ENCODE results near the gene RTN4RL1. TPM values are rescaled to one million over a fixed set of nuclear protein-coding genes. Genes with fewer than 3 reads are reported as not detected.

The RTN4RL1 gene
- total RNA-seq, 6 experiments from 2014 or later: 0.54 to 2.6 (median 1.4) TPM

GRCh38 chr17:1936766-1937165 is 88.4 kb downstream of the RTN4RL1 start:
- intact Hi-C loops (cut with DNase I): no loop called here
- Histone ChIP-seq H3K27me3 (no peaks in the 10 kb centered on the region), H3K36me3 (no peaks in the 10 kb centered on the region), H3K4me1 (peaks cover 0 to 10% (median 3%) of the 10 kb centered on the region in 4 donors), H3K9me3 (no peaks in the 10 kb centered on the region), H3K27ac (no peak overlapping the region), H3K4me3 (no peak overlapping the region)
- ATAC-seq (no peak), DNase-seq (no peak)
- WGBS (ENCODE audit: insufficient coverage, low coverage, low lambda C conversion rate, missing lambda C conversion rate): no CpG with 5 or more reads among the region's 28 CpGs
- TF ChIP-seq, protein P1, sequence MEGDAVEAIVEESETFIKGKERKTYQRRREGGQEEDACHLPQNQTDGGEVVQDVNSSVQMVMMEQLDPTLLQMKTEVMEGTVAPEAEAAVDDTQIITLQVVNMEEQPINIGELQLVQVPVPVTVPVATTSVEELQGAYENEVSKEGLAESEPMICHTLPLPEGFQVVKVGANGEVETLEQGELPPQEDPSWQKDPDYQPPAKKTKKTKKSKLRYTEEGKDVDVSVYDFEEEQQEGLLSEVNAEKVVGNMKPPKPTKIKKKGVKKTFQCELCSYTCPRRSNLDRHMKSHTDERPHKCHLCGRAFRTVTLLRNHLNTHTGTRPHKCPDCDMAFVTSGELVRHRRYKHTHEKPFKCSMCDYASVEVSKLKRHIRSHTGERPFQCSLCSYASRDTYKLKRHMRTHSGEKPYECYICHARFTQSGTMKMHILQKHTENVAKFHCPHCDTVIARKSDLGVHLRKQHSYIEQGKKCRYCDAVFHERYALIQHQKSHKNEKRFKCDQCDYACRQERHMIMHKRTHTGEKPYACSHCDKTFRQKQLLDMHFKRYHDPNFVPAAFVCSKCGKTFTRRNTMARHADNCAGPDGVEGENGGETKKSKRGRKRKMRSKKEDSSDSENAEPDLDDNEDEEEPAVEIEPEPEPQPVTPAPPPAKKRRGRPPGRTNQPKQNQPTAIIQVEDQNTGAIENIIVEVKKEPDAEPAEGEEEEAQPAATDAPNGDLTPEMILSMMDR (IDR thresholded peaks at IDR 0.05): no peak
- no peak for TF ChIP-seq POLR2A (IDR thresholded peaks at IDR 0.05)

DNA sequence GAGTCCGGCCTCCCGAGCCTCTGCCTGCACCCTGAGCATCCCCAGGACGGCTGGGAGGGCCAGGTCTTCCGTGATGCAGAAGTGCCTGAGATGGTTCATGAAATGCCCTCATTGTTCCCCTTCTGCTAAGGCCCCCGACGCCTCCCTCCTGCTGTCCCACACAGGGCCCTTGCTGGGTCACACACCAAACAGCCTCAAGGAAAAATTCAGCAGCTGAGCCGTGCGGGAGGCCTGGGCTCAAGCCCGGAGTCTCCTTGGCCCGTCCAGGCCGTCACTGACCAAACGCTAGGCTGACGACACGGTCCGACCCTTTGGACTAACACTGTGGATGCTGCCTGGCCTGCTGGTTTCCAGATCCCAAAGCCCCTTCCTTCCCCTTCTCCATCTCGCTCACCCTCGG is 90.2 kb downstream of the RTN4RL1 start:
- Histone ChIP-seq H3K27me3 (no peaks in the 10 kb centered on the region), H3K27ac (no peak overlapping the region), H3K4me3 (no peak overlapping the region), H3K9me3 (no peaks in the 10 kb centered on the region), H3K36me3 (no peaks in the 10 kb centered on the region), H3K4me1 (peaks cover 0 to 10% (median 3%) of the 10 kb centered on the region in 4 donors)
- WGBS (ENCODE audit: insufficient coverage, low coverage, low lambda C conversion rate, missing lambda C conversion rate): 100% methylated on average over 2 of the region's 17 CpGs
- ATAC-seq: no peak
- no peak for TF ChIP-seq POLR2A (IDR thresholded peaks at IDR 0.05)
- TF ChIP-seq, protein P1 (IDR thresholded peaks at IDR 0.05): no peak
- intact Hi-C loops (cut with DNase I): no loop called here
- DNase-seq: no peak

GRCh38 chr17:1933875-1934715 is 91.0 kb downstream of the RTN4RL1 start:
- no peak for ATAC-seq
- Histone ChIP-seq H3K4me1 (peaks cover 0 to 10% (median 3%) of the 10 kb centered on the region in 4 donors), H3K36me3 (no peaks in the 10 kb centered on the region), H3K9me3 (no peaks in the 10 kb centered on the region), H3K27ac (no peak overlapping the region), H3K27me3 (no peaks in the 10 kb centered on the region), H3K4me3 (no peak overlapping the region)
- intact Hi-C loops (cut with DNase I): no loop called here
- DNase-seq: no peak
- TF ChIP-seq, protein P1 (IDR thresholded peaks at IDR 0.05): no peak
- no peak for TF ChIP-seq POLR2A (IDR thresholded peaks at IDR 0.05)
- WGBS (ENCODE audit: insufficient coverage, low coverage, low lambda C conversion rate, missing lambda C conversion rate): 88% methylated on average over 4 of the region's 27 CpGs

DNA sequence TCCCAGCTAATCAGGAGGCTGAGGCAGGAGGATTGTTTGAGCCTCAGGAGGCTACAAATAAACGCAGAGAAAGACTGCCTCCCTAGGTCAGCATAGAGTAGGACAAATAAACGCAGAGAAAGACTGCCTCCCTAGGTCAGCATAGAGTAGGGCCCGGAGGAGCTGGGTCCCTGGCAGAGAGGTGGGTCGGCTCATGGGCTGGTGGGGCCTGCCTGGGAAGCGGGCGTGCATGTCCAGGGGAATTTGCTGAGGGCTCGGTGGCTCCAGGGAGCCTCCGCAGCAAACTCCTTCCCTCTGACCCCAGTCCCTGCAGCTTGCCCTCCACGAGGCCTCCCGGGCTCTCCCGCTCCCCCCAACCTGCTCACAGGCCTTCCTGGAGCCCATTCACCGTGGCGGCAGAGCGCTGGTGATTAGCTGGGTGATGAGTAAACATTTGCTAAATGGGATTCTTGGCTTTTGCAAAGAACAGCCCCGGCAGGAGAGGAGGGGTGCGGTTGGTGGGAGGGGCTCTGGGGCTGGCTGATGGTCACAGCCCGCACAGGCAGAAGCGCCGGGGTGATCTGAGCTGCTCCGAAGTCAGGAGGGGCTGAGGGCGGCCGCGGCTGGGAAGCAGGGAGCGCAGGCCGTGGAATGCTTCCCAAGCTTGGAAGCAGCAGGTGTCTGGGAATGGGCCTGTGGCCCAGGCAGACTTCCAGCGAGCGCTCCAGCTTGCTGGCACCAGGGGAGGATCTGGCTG is 93.1 kb downstream of the RTN4RL1 start:
- TF ChIP-seq, protein P1 (IDR thresholded peaks at IDR 0.05): no peak
- no peak for TF ChIP-seq POLR2A (IDR thresholded peaks at IDR 0.05)
- H3K27me3 ChIP-seq: no peaks in the 10 kb centered on the region
- WGBS (ENCODE audit: insufficient coverage, low coverage, low lambda C conversion rate, missing lambda C conversion rate): 53% methylated on average over 11 of the region's 27 CpGs
- intact Hi-C loops (cut with DNase I): no loop called here
- H3K9me3 ChIP-seq: no peaks in the 10 kb centered on the region
- peaks cover 0 to 10% (median 3%) of the 10 kb centered on the region in 4 donors for H3K4me1 ChIP-seq
- DNase-seq (peak in 2 of 3 donors; percentile 67 to 71), ATAC-seq (peak; percentile 72 to 90 (median 76))
- H3K4me3 ChIP-seq: no peak overlapping the region
- no peaks in the 10 kb centered on the region for H3K36me3 ChIP-seq
- no peak overlapping the region for H3K27ac ChIP-seq

All from right lobe of liver (tissue), 6 donors.